Measurements from ENCODE around the gene DNAH12.

The DNAH12 gene

DNA sequence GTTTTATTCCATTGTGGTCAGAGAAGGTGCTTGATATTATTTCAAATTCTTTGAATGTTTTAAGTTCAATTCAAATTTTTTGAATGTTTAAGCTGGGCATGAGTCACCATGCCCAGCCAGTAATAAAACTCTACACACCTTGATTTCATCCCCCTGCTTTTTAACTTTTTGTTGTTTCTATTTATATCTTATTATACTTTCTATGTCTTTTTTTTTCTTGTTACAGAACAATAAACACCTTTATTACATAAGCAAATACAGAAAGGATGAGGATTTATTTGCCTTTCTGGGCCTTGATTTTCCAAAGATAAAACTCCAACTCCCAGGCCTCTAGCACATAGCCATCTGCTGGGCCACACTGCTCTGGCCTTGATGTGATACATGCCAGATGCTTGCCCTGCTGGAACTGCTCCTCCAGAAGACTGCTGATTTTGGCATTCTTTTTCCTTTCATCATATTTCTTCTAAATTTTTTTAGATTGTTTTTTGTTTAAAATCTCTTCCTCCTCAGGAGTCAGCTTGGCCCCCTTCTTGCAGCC, 14.0 kb downstream of the DNAH12 start:
- no peak for TF ChIP-seq EZH2phosphoT487 (IDR thresholded peaks at IDR 0.05; ENCODE audit: borderline replicate concordance)
- no peaks in the 10 kb centered on the region for H3F3A ChIP-seq (ENCODE audit: low read depth)
- no peaks in the 10 kb centered on the region for H3K9me2 ChIP-seq (replicated peaks; ENCODE audit: low read depth, low read length)
- no peaks in the 10 kb centered on the region for H3K9me3 ChIP-seq (ENCODE audit: insufficient read depth, low read depth, low read length)
- H2AFZ ChIP-seq (ENCODE audit: low read length), result no peak overlapping the region
- H3K36me3 ChIP-seq (ENCODE audit: insufficient read depth, low read length), result no peaks in the 10 kb centered on the region
- no peak overlapping the region for H3K4me2 ChIP-seq (ENCODE audit: low read depth, low read length, poor library complexity, severe bottlenecking)
- no peak overlapping the region for H3K4me3 ChIP-seq (ENCODE audit: low read length, poor library complexity, severe bottlenecking)
- no peaks in the 10 kb centered on the region for H3K27me3 ChIP-seq (ENCODE audit: insufficient read depth, low read length, poor library complexity, severe bottlenecking)
- H4K20me1 ChIP-seq (ENCODE audit: insufficient read depth, low read length, poor library complexity, severe bottlenecking), result no peaks in the 10 kb centered on the region
- H3K79me2 ChIP-seq (ENCODE audit: insufficient read depth, low read length), result no peaks in the 10 kb centered on the region
- H3K4me1 ChIP-seq (ENCODE audit: insufficient read depth, low read length, poor library complexity, severe bottlenecking), result no peaks in the 10 kb centered on the region
- no peak overlapping the region for H3K9ac ChIP-seq (ENCODE audit: low read depth, low read length, poor library complexity, severe bottlenecking)

DNA sequence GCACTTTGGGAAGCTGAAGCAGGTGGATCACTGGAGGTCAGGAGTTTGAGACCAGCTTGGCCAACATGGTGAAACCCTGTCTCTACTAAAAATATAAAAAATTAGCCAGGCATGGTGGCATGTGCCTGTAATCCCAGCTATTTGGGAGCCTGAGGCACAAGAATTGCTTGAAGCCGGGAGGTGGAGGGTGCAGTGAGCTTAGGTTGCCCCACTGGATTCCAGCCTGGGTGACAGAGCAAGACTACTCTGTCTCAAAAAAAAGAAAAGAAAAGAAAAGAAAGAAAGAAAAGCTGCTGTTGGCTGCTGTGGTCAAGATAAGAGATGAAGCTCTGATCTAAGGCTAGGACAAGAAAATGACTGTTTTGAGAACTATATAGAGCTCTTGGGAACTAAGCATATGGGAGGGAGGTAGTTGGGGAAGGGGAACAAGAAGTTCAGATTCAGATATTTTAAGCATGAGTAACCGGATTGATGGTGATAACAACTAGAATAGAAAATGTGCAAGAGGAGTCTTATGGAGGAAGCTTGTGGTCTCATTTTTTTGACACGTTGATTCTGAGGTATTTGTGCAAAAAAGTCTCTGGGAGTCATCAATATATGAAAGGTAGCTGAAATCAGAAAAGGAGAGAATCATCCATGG, 25.7 kb downstream of the DNAH12 start:
- Histone ChIP-seq H3K4me1 (ENCODE audit: insufficient read depth, low read length, poor library complexity, severe bottlenecking) (peaks cover 4% of the 10 kb centered on the region), H3K9me3 (ENCODE audit: insufficient read depth, low read depth, low read length) (no peaks in the 10 kb centered on the region), H3K36me3 (ENCODE audit: insufficient read depth, low read length) (no peaks in the 10 kb centered on the region), H3F3A (ENCODE audit: low read depth) (no peaks in the 10 kb centered on the region), H3K4me3 (ENCODE audit: low read length, poor library complexity, severe bottlenecking) (no peak overlapping the region), H3K27me3 (ENCODE audit: insufficient read depth, low read length, poor library complexity, severe bottlenecking) (no peaks in the 10 kb centered on the region), H2AFZ (ENCODE audit: low read length) (0 out of 2 replicates have a peak overlapping the region, but pooled peaks have one; percentile 14), H3K9me2 (replicated peaks; ENCODE audit: low read depth, low read length) (no peaks in the 10 kb centered on the region), H3K79me2 (ENCODE audit: insufficient read depth, low read length) (no peaks in the 10 kb centered on the region), H3K9ac (ENCODE audit: low read depth, low read length, poor library complexity, severe bottlenecking) (no peak overlapping the region), H4K20me1 (ENCODE audit: insufficient read depth, low read length, poor library complexity, severe bottlenecking) (no peaks in the 10 kb centered on the region), H3K4me2 (ENCODE audit: low read depth, low read length, poor library complexity, severe bottlenecking) (no peak overlapping the region)
- TF ChIP-seq EZH2phosphoT487 (IDR thresholded peaks at IDR 0.05; ENCODE audit: borderline replicate concordance), result no peak

DNA sequence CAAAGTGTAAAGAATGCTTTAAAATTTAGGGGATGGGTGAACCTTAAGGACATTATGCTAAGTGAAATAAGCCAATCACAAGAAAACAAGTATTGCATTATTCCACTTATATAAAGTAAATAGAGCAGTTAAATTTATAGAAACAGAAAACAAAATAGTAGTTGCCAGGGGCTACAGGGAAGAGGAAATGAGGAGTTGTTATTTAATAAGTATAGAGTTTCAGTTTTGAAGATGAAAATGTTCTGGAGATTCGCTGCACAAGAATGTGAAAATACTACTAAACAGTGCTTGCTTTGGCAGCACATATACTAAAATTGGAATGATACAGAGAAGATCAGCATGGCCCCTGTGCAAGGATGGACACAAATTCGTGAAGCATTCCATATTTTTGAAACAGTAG, 32.0 kb downstream of the DNAH12 start:
- Histone ChIP-seq H2AFZ (ENCODE audit: low read length) (no peak overlapping the region), H3K4me2 (ENCODE audit: low read depth, low read length, poor library complexity, severe bottlenecking) (no peak overlapping the region), H3K9me2 (replicated peaks; ENCODE audit: low read depth, low read length) (no peaks in the 10 kb centered on the region)

DNA sequence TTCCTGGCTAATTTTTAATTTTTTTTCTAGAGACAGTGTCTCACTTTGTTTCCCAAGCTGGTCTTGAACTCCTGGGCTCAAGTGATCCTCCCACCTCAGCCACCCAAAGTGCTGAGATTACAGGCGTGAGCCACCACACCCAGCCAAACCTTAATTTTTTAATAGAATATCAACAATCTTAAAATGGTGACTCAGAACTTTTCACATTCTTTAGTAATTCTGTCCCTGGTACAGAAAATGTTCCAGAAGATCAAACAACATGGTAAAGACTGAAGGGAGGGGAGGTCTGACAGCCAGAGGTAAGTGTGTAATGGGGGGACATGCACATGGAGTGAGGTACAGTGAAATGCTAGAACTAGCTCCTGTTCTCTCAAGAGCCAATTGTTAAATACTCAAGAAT, 38.2 kb downstream of the DNAH12 start:
- no peak for TF ChIP-seq EZH2phosphoT487 (IDR thresholded peaks at IDR 0.05; ENCODE audit: borderline replicate concordance)
- TF ChIP-seq, protein P1, sequence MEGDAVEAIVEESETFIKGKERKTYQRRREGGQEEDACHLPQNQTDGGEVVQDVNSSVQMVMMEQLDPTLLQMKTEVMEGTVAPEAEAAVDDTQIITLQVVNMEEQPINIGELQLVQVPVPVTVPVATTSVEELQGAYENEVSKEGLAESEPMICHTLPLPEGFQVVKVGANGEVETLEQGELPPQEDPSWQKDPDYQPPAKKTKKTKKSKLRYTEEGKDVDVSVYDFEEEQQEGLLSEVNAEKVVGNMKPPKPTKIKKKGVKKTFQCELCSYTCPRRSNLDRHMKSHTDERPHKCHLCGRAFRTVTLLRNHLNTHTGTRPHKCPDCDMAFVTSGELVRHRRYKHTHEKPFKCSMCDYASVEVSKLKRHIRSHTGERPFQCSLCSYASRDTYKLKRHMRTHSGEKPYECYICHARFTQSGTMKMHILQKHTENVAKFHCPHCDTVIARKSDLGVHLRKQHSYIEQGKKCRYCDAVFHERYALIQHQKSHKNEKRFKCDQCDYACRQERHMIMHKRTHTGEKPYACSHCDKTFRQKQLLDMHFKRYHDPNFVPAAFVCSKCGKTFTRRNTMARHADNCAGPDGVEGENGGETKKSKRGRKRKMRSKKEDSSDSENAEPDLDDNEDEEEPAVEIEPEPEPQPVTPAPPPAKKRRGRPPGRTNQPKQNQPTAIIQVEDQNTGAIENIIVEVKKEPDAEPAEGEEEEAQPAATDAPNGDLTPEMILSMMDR (conservative IDR thresholded peaks at IDR 0.05; ENCODE audit: low read length), result no peak
- Histone ChIP-seq H3K9me3 (ENCODE audit: insufficient read depth, low read depth, low read length) (no peaks in the 10 kb centered on the region), H3K4me3 (ENCODE audit: low read length, poor library complexity, severe bottlenecking) (no peak overlapping the region), H3K4me1 (ENCODE audit: insufficient read depth, low read length, poor library complexity, severe bottlenecking) (no peaks in the 10 kb centered on the region), H3K36me3 (ENCODE audit: insufficient read depth, low read length) (no peaks in the 10 kb centered on the region), H2AFZ (ENCODE audit: low read length) (no peak overlapping the region), H3K4me2 (ENCODE audit: low read depth, low read length, poor library complexity, severe bottlenecking) (no peak overlapping the region), H3F3A (ENCODE audit: low read depth) (no peaks in the 10 kb centered on the region), H3K9ac (ENCODE audit: low read depth, low read length, poor library complexity, severe bottlenecking) (no peak overlapping the region), H3K27me3 (ENCODE audit: insufficient read depth, low read length, poor library complexity, severe bottlenecking) (no peaks in the 10 kb centered on the region), H3K9me2 (replicated peaks; ENCODE audit: low read depth, low read length) (no peaks in the 10 kb centered on the region), H3K79me2 (ENCODE audit: insufficient read depth, low read length) (no peaks in the 10 kb centered on the region), H4K20me1 (ENCODE audit: insufficient read depth, low read length, poor library complexity, severe bottlenecking) (no peaks in the 10 kb centered on the region)

More for the DNA sequence above, 32.0 kb downstream of the DNAH12 start:
- Histone ChIP-seq H3F3A (ENCODE audit: low read depth) (no peaks in the 10 kb centered on the region), H3K4me1 (ENCODE audit: insufficient read depth, low read length, poor library complexity, severe bottlenecking) (no peaks in the 10 kb centered on the region), H4K20me1 (ENCODE audit: insufficient read depth, low read length, poor library complexity, severe bottlenecking) (no peaks in the 10 kb centered on the region), H3K9ac (ENCODE audit: low read depth, low read length, poor library complexity, severe bottlenecking) (no peak overlapping the region), H3K4me3 (ENCODE audit: low read length, poor library complexity, severe bottlenecking) (no peak overlapping the region), H3K9me3 (ENCODE audit: insufficient read depth, low read depth, low read length) (no peaks in the 10 kb centered on the region), H3K27me3 (ENCODE audit: insufficient read depth, low read length, poor library complexity, severe bottlenecking) (no peaks in the 10 kb centered on the region), H3K79me2 (ENCODE audit: insufficient read depth, low read length) (no peaks in the 10 kb centered on the region), H3K36me3 (ENCODE audit: insufficient read depth, low read length) (no peaks in the 10 kb centered on the region)
- no peak for TF ChIP-seq EZH2phosphoT487 (IDR thresholded peaks at IDR 0.05; ENCODE audit: borderline replicate concordance)
- TF ChIP-seq, protein P1 (conservative IDR thresholded peaks at IDR 0.05; ENCODE audit: low read length), result no peak
